H1 (cell line): ENCODE data around the gene SCAMP4. TPM values are rescaled to one million over a fixed set of nuclear protein-coding genes. Genes with fewer than 3 reads are reported as not detected.

Experiments used
- BRCA1 ChIP-seq: IDR thresholded peaks from 2 replicates; pipeline ENCODE4 v1.6.1; 2012; ENCODE audit warnings: low read depth, low read length, improper control_type of control experiment
- EP300 ChIP-seq, 2 experiments: IDR thresholded peaks; 1 replicate in 1 of 2; 2 replicates in 1 of 2; pipeline ENCODE4 v1.6.1; 2011 to 2012; ENCODE audit warnings: low read depth in 2 of 2, low read length in 2 of 2, mild to moderate bottlenecking in 2 of 2, borderline replicate concordance in 1 of 2, inconsistent platforms in 1 of 2, moderate library complexity in 1 of 2
- HDAC2 ChIP-seq, 2 experiments: fragments of 300-600 bp in 1 of 2; sonication (generic) in 1 of 2; IDR thresholded peaks; 2 replicates each; pipeline ENCODE4 v1.6.1; 2011 to 2012; ENCODE audit warnings: low read depth in 2 of 2, low read length in 2 of 2, mild to moderate bottlenecking in 2 of 2, moderate library complexity in 2 of 2, borderline replicate concordance in 1 of 2, inconsistent platforms in 1 of 2
- RAD21 ChIP-seq, 2 experiments: IDR thresholded peaks in 1 of 2; conservative IDR thresholded peaks in 1 of 2; 2 replicates each; pipeline ENCODE4 v1.6.1; 2011; ENCODE audit warnings: low read depth in 2 of 2, low read length in 2 of 2, improper control_type of control experiment in 1 of 2, inconsistent platforms in 1 of 2, mild to moderate bottlenecking in 1 of 2, moderate library complexity in 1 of 2
- RBBP5 ChIP-seq: IDR thresholded peaks from 2 replicates; pipeline ENCODE4 v1.7.1; 2012; ENCODE audit warnings: low read depth, mild to moderate bottlenecking, inconsistent platforms, low read length, moderate library complexity, borderline replicate concordance
- SAP30 ChIP-seq: fragments of 300-600 bp; sonication (generic); IDR thresholded peaks from 2 replicates; pipeline ENCODE4 v1.7.1; 2012; ENCODE audit warnings: low read length, moderate library complexity, mild to moderate bottlenecking, inconsistent platforms; ENCODE audit not compliant: insufficient read depth, insufficient replicate concordance
- SUZ12 ChIP-seq: fragments of 200-600 bp; sonication (generic); IDR thresholded peaks from 2 replicates; pipeline ENCODE4 v1.6.1; 2012; ENCODE audit warnings: mild to moderate bottlenecking, inconsistent platforms, low read length, moderate library complexity, mixed read lengths
- TBP ChIP-seq: IDR thresholded peaks from 2 replicates; pipeline ENCODE4 v1.6.1; 2011; ENCODE audit warnings: low read depth, low read length, improper control_type of control experiment
- polyA plus RNA-seq, 7 experiments: library from polyadenylated mRNA; depleted of rRNA in 3 of 7; stranded (reverse) in 5 of 7; unstranded in 2 of 7; fragments of >200 nt in 5 of 7; fragments of 200-250 nt in 2 of 7; gene quantifications; 1 replicate in 5 of 7; 2 replicates in 1 of 7; 4 replicates in 1 of 7; pipeline versions ENCODE4 v1.2.1 to v1.2.3, GENCODE V29; 2011 to 2013; ENCODE audit warnings: missing spikeins in 2 of 7, mixed read lengths in 2 of 7
- total RNA-seq: library from RNA; stranded (reverse); fragmentation: NEBNext Ultra II Directional; extraction: Animal tissue kit (Norgen Biotek cat#: 25700); gene quantifications from 2 replicates; pipeline ENCODE4 v1.2.1, GENCODE V29; 2021

SCAMP4 gene
- total and polyA plus RNA-seq, 2 of the 8 experiments (the other 6 are each of a cell fraction or from before 2014, with no cell fraction given) = 17.1 to 61.4 TPM

- TF ChIP-seq EP300 (IDR thresholded peaks at IDR 0.05; ENCODE audit: borderline replicate concordance in 1 of 2, low read depth in 2 of 2, low read length in 2 of 2) = no peak
- no peak for TF ChIP-seq SUZ12
- no peak for TF ChIP-seq HDAC2 (IDR thresholded peaks at IDR 0.05; ENCODE audit: borderline replicate concordance in 1 of 2, low read depth in 2 of 2, low read length in 2 of 2)
- TF ChIP-seq BRCA1 = no peak
- TF ChIP-seq RBBP5 = no peak
- TF ChIP-seq TBP = no peak
- TF ChIP-seq SAP30 = no peak
- TF ChIP-seq RAD21 (IDR thresholded peaks at IDR 0.05 in 1 of 2, conservative IDR thresholded peaks at IDR 0.05 in 1 of 2; ENCODE audit: low read depth in 2 of 2, low read length in 2 of 2) = no peak
Observed at GRCh38 chr19:1957562-1958248, 52.5 kb downstream of the SCAMP4 start (continued).
